ENCODE results near the gene KDM4D.

The KDM4D gene

DNA sequence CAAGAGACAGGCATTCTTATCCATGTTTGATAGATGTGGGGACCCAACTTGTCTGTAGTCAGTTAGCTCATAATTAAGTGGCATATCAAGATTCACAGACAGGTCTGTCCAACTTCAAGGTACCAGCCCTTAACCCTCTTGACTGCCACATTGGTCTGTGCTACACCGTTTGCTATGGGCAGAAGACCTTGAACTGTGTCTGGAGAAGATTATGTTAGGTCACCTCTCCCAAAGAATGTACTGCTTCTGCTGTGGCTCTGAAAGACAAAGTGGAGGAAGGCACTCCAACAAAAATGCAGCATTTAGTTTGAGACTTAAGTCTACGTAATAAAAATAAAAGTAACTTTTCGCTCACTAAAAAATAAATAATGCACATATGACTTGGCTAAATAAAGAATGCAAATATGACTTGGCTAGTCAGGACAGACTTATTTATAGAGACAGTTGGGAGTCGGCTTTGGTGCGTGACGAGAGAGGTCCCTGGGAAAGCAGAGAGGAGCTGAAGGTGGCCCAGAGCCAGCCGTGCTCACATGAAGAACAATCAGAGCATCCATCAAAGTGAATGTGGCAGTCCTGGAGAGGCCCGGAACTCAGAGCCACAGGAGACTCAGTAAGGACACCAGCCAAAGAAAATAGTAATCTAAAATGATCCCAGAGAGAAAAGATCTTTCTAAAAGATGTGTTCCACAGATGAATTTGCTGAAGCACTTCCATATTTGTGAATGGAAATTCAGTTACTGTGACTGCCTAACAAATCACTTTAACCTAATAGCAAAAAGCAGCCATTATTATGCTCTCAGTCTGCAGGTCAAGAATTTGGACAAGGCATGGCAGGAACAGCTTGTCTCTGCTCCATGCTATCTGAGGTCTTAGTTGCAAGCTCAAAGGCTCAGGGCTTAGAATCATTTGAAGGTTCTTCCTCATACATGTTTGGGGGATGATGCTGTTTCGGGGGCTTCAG, 35.1 kb upstream of the KDM4D start:
- POLR2A ChIA-PET, result no interaction called here
- CTCF ChIA-PET, result interaction anchor here (0.8 kb wide), 1 partner anchor 15 kb away, joined by 3 read pairs; no protein-coding TSS in a partner anchor
- no peak for DNase-seq (ENCODE audit: extremely low spot score)
- TF ChIP-seq, protein P1, sequence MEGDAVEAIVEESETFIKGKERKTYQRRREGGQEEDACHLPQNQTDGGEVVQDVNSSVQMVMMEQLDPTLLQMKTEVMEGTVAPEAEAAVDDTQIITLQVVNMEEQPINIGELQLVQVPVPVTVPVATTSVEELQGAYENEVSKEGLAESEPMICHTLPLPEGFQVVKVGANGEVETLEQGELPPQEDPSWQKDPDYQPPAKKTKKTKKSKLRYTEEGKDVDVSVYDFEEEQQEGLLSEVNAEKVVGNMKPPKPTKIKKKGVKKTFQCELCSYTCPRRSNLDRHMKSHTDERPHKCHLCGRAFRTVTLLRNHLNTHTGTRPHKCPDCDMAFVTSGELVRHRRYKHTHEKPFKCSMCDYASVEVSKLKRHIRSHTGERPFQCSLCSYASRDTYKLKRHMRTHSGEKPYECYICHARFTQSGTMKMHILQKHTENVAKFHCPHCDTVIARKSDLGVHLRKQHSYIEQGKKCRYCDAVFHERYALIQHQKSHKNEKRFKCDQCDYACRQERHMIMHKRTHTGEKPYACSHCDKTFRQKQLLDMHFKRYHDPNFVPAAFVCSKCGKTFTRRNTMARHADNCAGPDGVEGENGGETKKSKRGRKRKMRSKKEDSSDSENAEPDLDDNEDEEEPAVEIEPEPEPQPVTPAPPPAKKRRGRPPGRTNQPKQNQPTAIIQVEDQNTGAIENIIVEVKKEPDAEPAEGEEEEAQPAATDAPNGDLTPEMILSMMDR (IDR thresholded peaks at IDR 0.05; ENCODE audit: control extremely low read depth, extremely low read depth, low read depth, missing control alignments), result no peak

DNA sequence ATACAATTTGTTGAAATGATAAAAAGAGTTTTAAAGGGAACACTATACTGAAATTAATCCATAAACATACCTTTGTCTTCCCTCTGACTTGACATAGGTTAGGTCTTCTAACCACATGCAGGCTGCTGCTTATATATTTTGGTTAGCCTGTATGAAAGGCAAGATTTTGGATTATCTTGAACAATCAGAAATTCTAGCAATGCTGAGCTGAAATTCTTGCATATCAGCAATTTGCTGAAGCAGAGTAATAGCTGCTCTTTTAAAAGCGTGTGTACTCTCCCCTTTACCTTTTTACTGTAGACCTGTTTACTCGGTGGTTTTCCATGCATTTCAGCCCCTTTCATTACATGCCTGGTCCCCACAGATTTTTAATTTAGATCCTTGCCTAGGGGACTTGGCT, 34.2 kb upstream of the KDM4D start:
- TF ChIP-seq, protein P1 (IDR thresholded peaks at IDR 0.05; ENCODE audit: control extremely low read depth, extremely low read depth, low read depth, missing control alignments), result no peak
- ChIA-PET CTCF (interaction anchor here (0.7 to 1.5 kb wide), 2 partner anchors 8 to 14 kb away, joined by 3 to 4 read pairs; no protein-coding TSS in a partner anchor), POLR2A (no interaction called here)
- no peak for DNase-seq (ENCODE audit: extremely low spot score)

DNA sequence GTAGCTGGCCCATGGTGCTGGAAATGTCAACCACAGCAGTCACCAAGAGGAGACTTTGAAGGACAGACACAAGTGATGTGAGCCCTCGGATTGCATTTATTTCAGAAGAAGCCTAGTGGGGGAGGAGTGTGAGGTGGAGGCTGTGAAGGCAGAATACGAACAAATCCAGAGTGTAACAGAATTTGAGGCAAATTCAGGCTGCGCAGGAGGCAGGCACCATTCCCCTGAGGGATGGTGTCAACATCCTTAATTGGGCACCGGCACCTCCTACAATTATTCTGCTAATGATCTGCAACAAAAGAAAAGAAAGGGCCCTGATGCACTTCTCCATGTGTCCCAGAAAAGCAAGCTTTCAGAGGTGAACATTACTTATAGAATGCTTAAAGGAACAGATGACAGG, 32.4 kb upstream of the KDM4D start:
- ChIA-PET POLR2A (no interaction called here), CTCF (interaction anchor here (1.5 kb wide), 1 partner anchor 15 kb away, joined by 4 read pairs; no protein-coding TSS in a partner anchor)
- DNase-seq (ENCODE audit: extremely low spot score), result no peak
- TF ChIP-seq, protein P1 (IDR thresholded peaks at IDR 0.05; ENCODE audit: control extremely low read depth, extremely low read depth, low read depth, missing control alignments), result no peak

DNA sequence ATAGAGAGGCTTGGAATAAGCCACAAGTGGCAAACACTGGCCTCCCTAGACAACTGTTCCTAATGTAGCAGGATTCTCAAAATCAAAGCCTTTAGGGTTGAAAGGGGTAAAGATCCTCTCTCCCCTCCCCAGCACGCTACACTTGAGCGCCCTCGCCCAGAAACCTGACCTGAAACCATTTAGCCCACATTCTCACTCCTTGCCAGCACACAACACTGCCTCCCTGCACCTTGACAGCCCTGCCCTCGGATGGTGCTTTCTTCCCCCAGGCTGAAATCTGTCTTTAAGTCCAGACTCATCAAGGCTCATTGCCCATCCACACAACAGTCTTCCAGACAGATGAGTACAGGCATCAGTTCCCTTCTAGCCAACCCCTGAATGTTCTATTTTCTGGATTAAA, 26.7 kb upstream of the KDM4D start:
- TF ChIP-seq, protein P1 (IDR thresholded peaks at IDR 0.05; ENCODE audit: control extremely low read depth, extremely low read depth, low read depth, missing control alignments), result no peak
- no peak for DNase-seq (ENCODE audit: extremely low spot score)
- CTCF ChIA-PET, result no interaction called here
- POLR2A ChIA-PET, result no interaction called here

DNA sequence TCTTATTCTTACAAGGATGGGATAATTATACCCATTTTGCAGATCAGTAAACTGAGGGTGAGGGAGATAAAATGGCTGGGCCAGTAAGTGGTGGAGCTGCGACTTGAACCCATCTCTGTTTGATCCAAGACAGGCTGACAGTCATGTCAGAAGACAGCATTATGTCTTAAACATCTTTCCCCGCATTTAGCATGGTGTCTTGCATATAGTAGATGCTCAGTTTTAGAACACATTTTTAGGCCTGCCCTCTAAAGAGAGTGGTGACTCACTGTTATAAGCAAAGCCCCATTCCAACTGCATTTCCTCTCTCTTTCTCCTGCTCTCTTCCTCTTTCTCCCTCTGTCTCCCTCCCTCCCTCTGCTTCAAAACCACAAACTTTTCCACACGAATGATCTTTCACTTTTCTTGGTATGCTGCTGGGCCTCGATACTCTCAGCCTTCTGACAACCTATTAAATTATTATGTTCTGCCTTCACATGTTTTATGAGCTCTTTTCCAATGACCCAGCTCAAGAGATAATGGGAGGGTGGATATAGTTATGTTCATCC, 25.4 kb upstream of the KDM4D start:
- ChIA-PET POLR2A (no interaction called here), CTCF (interaction anchor here (1.0 kb wide), 1 partner anchor 49 kb away, joined by 3 read pairs; no protein-coding TSS in a partner anchor)
- TF ChIP-seq, protein P1 (IDR thresholded peaks at IDR 0.05; ENCODE audit: control extremely low read depth, extremely low read depth, low read depth, missing control alignments), result no peak
- DNase-seq (ENCODE audit: extremely low spot score), result no peak

DNA sequence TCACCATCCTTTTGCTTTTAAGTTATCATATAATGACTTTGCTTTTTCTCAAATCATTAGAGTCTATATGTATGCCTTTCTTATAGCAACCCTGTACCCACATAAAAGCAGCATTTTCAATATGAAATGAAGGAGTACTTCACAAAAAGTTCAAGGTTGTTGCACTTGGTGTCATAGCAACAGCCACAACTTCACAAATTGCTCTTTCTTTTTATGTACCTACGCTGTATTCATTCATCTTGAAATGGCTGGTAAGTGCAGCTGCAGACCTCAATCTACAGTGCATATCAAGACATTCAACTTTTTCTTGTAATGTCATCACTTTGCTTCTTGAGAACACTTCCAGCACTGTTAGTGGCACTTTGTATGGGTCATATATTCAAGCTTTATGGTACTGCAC, 18.8 kb upstream of the KDM4D start:
- POLR2A ChIA-PET, result interaction anchor here (0.7 kb wide), 1 partner anchor 121 kb away, joined by 3 read pairs; no protein-coding TSS in a partner anchor
- CTCF ChIA-PET, result no interaction called here
- no peak for DNase-seq (ENCODE audit: extremely low spot score)
- TF ChIP-seq, protein P1 (IDR thresholded peaks at IDR 0.05; ENCODE audit: control extremely low read depth, extremely low read depth, low read depth, missing control alignments), result no peak

Data from GM10248 (cell line).